GM19467 (cell line): ENCODE results near the gene SMOC1.

Source experiments
- ATAC-seq: cut with Tn5 transposase; IDR thresholded peaks from one replicate; pipeline ENCODE4 v1.9.1; 2021; ENCODE audit warnings: mild to moderate bottlenecking, moderate library complexity; ENCODE audit not compliant: unreplicated experiment

Gene SMOC1

DNA sequence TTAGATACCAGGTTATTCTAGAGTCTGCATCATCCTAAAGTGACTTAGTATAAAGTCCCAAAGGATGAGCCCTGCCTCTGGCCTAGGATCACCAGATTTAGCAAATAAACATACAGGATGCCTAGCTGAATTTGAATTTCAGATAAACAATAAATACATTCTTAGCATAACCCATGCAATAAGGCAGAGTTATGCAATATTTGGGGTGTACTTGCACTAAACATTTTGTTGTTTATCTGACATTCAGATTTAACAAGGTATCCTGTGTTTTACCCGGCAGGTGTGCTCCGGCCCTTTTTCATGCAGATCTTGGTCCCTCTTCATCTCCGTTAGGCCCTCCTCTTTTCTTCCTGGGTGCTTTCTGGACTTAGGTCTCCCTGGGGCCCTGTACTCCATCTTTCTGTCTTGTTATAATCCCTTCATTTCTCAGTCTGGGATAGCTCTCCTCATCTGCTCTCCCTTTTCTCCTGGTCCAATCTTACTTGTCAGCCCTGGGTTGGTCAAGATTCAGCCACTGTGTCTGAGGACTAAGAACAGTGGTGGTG, 18.1 kb upstream of the SMOC1 start:
- no peak for ATAC-seq

DNA sequence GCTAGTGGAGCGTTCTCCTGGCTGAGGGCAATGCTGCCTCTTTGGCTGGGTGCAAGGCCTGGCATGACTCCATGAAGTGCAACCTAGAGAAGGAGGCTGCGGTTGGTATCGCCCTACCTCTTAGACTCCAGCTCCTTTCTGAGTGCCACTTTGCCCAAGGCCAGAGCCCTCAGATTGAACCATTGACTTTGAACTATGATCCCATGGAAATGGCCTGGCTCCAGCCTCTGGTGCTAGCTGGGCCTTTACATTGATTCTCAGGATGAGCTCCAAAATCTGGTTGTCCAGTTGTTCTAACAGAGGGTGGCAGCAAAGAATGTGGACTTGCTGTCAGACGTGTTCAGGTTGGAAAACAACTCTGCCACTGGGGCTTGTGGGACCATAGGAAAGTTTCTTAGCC, 16.1 kb upstream of the SMOC1 start:
- no peak for ATAC-seq

DNA sequence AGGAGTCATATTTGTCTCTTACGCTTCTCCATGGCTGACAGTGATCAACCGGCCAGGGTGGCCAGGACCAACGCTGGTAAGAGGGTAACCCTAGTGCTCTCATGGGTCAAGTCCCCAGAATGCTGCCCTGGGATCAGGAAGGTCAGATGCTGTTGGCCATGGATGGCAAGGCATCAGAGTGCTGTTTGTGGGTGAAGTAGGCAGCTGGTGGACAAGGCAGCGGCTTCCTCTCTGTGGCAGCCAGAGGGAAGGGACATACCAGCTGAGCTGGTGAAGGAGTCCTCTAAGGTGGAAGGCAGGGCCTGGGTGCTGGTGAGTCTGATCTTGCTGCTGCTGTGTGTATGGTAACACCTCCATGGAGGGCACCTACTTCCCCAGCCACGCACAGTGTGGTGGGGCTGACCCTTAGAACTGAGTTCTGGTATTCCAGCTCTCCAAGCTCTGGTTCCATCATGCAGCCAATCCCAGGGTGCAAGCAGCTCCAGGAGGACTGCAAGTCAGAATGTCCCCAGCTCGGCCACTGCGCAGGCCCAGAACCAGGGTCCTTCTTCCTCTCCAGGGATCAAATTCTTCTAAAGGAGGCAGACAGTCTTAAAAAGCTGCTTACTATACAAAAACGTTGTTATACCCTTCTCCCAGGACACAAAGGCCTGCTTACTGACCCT, 13.4 kb upstream of the SMOC1 start:
- ATAC-seq, result no peak

DNA sequence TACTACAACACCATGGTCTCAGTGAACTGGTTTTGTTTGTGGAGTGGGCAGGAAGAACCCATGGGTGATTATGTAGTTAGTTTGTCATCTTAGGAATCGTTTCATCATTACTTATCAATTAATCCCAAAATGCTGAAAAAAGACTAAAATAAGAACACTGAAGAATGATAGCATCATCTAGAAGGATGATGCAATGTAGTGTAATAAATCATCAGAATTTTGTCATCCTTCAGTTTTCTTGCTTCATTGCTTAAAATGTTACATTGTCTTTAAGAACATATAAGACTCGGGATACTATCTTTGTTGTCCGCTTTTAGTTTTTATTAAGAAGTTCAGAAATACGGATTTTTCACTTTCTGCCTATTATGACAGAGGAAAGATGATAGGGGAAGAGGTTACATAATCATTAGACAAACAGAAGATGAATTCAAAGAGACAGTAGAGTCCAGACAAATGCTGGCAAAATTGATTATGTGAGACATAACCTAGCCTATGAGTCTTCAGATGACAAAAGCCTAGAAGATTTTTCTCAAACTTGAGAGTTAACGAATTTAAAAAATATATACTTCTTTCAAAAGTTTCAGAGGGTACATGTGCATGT, 10.8 kb upstream of the SMOC1 start:
- no peak for ATAC-seq

DNA sequence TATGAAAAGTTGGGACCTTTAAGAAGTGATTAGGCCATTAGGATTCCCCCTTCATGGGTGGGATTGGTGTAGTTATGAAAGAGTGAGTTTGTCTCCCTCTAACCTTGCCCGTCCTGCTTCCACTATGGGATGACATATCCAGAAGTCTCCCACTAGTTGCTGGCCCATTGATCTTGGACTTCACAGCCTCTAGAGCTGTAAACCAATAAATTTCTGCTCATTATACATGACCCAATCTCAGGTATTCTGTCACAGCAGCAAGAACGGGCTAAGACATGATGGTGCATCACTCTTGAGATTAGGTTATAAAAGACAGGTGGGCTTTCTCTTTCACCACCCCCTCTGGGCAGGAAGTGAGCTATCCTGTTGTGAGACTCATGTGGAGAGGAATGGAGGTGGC, 8.6 kb upstream of the SMOC1 start:
- no peak for ATAC-seq

DNA sequence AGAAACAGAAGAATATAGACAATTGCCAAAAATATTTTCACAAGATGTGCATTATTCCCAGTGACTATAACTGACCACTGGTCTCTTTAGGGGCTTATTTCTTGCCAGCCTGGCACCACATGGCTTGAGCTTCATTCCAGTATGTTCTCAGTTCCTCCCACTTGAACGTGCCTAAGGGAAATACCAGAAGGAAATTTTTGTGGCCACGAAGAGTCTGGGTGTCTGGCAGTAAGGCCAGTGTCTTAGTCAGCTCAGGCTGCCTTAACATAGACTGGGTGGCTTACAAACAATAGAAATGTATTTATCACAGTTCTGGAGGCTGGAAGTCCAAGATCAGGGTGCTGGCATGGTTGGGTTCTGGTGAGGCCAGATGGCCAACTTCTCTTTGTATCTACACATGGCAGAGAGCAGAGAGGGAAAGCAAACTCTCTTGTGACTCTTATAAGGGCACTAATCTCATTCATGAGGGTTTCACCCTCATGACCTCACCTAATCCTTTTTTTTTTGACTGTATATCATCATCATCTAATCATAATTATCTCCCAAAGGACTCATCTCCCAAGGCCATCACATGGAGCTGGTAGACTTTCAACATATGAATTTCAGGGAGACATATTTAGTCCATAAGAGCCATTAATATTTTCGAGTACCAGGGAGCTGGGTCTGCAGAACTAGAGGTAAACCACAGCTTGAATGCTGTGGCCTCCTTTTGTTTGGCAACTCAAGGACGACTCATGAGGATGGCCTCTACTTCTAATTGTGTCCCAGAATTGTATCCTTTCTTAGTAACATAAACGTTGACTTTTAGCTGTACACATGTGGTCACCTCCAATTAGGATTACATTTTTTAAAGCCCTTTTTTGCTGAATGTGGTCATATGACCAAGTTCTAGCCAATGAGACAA, 5.1 kb upstream of the SMOC1 start:
- ATAC-seq, result no peak

DNA sequence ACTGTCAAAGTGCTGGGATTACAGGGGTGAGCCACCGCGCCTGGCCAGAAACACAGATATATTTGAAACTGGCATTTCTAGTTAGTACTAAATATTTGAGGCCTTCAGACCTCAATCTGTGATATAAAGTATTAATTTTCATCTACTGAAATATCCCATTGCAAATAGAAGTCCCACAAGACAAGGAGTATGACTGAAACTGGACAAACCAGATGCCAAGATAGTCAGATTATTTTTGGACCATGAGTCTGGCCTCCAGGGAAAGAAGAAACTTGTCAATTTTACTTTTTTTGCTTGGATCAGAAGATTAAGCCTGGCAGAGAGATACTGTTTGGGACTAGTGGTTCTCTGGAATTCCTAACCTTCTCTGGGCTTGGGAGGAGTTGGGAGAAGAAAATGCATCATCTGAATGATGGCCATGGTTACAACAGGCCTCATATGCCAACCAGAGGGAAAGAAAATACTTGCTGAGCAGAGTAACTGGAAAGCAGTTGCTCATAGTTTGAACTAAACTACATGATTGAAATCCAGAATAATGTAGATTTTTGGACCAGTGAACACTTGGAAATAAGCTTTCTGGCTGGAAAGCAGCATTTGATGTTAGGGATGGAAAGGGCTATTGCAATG, 2.9 kb upstream of the SMOC1 start:
- no peak for ATAC-seq

DNA sequence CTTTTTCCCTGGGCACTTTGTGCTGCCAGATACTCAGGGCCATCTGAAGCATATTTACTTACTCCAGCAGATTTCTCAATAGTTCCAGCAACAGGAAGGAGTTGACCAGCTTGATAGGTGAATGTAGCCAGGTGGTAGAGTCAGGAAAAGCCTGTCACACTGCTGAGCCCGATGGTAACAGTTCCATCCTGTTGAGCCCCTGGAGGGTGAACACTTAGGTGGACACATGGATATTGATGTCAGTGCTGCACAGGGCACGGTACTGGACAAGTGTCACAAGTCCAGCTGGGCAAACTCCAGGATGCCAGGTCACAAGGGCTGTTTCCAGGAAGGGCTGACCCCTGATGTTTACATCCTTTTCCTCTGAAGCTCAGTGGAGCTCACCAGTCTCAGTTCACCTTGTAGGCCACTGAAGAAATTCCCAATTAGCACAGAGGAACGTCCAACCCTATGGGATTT, 2.3 kb upstream of the SMOC1 start:
- ATAC-seq, result no peak

DNA sequence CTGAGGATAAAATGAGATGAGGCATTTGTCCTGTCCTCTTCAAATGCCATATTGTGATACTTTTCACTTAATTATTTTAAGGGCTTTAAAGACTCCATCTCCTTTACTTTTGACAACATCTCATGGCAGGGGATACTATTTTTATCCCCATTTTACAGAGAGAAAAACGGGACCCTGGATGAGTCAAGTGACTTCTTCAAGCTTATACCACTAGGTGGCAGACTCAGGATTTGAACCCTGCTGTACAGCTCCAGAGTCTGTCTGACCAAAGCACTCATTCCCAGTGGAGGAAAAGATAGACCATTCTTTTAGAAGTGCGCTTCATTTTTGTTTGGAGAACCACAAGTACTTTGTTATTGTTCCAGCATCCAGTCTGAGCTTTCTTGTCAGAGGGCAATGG, 1.7 kb upstream of the SMOC1 start:
- no peak for ATAC-seq

DNA sequence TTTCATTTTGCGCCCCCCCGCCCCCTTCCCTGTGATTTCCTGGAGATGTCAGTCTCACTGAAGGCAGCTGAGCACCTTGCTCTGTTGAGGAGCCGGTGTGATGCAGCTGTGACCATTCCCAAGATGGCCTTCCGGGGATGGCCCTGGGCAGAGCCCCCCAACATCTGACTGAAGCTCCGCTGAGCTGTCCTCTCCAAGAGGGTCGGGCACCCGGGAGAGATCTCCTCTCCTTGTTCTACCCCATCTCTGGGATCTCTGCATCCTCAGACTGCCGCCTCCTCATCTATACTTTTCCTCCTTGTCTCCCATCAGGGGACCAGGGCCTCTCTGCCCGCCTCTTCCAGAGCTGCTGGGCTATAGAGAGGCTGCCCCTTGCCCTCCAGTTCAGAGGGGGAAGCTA, 965 bp upstream of the SMOC1 start:
- ATAC-seq, result no peak

DNA sequence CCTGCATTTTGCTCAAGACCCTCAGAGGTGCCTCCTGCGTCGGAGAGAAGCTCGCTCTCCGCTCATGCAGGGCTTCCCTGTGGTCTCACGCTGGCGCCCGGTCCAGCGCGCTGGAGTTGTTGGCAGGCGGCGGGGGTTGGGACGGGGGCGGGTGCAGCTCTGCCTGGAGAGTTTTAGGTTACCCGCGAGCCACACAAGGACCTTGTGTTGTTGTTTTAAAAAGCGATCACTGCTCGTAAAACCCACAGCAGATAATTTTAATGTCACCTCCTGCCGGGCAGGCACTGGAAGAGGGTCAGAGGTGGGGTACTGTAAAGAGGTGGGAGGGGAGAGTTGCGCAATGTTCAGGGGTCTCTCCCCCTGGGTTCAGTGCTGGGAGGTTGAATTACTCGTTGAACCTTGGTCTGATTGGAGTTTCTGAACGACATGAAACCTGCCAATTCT, 850 bp downstream of the SMOC1 start:
- ATAC-seq, result no peak

DNA sequence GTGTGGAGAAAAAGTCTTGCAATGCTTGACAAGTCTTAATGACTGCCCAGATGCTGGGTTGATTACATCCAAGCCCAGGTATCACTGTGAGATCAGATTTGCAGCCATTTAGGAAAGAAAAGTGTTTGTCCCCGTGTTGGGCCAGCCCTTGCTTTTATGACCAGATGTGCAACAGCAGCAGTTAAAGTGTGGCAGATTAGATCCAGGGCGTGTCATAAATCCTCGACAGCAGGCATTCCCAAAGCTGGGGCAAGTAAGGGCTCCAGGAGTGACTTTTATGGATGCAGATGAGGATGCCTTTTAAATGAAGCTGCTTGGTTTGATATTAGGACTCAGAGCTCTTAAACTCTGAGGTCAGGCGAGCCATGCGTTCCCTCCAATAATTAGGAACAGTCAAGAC, 1.7 kb downstream of the SMOC1 start:
- no peak for ATAC-seq

DNA sequence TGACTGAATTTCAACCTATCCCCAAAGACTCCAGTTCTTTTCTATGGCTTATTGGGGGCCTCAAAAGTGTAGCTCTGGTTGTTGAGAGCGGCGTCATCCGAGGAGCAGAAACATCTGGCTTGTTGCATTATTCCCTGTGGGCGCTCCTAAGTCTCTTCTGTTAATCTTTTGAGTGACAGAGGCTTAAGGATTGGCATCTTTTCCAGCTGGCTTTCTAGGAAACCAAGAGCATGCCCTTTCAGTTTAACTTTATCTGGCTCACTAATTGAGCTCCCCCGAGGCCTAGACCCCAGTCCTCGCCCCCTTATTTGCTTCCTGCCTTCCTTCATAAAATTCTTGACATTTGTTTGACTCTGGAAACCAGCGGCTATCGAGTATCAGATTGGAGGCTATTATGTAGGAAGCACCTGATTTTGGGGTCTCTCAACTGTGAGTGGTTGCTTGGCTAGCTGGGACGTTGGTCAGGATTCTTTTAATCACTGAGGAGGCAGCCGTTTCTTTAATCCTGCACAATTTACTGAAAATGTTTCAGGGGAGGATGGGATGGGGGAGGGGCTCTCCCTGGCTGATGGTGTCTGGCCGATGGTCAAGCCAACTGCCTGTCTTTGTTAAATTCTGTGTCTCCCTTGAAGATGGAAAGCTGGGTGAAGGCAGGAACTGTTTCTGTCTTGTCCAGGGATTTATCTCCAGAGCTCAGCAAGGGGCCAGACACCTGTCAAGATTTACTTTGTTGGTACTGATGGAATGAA, 3.1 kb downstream of the SMOC1 start:
- ATAC-seq, result no peak

DNA sequence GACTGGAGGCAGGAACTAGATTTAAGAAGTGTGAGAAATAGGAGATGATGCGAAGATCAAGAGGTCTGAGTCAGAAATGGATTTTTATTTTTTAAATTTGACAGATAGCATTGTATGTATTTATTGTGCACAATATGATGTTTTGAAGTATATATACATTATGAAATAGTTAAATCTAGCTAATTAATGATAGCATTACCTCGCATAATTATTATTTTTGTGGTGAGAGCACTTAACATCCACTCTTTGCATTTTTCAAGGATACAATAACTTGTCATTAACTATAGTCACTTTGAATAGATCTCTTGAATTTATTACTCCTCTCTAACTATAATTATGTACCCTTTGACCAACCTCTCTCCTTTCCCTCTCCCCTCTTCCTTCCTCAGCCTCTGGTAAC, 3.7 kb downstream of the SMOC1 start:
- ATAC-seq, result no peak

DNA sequence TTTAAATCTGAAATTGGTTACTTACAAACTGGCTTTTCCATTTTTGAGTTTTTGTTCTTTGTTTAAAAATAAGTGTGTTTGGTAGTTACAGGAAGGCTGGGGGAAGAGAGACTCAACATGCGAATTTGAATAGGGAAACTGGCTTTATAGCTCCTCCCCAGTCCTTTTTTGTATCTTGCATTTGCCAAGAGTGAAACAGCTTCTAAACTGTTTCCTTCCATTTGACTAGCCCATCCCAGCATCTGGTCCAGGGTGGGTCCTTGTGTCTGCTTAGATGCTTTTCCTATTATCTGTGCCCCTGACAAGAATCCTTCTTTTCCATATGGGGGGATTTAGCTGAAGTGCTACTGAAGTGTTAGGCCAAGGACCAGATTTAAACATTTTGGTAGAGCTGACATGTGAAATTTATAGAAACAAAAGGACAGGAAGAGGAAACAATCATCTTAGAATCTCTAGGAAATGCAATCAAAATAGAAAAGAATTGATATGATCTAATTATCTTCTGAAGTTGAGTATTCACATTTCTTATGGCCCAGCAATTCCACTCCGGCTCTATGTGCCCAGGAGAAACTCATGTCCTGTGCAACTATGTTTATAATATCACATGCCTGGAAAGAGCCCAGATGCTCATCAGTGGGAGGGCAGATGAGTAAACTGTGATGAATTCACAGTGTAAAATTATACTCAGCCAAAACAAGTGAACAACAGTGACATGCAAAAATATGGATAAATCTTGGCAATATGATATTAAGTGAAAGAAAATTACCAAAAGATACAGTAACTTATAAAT, 7.4 kb downstream of the SMOC1 start:
- ATAC-seq, result no peak

DNA sequence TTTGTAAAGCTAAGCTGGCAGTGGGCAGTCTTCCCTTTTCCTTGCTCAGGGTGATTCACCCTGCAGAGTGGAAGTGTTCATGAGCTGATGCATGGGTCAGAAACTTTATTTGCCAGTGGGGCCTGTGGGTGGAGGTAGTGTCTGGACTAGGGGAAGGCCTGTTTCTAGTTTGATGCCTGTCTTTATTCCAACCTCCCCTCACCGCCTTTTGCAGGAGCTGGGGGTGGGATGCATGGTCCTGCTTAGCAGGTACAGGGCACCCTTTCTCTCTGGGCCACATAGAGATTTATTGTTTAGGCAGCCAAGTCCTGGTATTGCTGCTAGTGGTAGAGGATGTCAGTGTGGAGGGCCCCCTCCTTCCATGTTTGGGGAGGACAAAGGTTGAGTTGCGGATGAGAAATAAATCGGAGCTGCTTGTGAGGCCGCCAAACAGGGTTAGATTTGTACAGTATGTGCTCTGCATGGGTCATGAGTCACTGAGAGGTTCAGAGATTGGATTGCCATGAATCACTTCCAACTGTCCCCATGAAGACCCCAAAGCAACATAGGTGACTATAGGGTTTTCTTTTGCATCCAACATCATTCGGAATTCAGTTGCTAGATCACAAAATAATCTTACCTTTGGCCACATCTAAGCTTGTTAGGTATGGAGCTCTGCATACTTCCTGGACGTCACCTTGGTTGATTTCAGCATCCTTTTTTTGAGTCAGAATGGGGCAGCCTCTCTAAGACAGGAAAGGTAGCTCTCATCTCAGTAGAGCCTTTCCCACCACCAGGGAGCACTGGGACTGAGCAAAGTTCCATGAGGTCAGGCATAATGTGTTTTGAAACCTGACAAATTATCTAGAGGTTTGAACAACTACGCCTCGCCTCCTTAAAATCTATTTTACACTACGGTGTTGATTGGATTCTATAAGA, 8.8 kb downstream of the SMOC1 start:
- no peak for ATAC-seq

DNA sequence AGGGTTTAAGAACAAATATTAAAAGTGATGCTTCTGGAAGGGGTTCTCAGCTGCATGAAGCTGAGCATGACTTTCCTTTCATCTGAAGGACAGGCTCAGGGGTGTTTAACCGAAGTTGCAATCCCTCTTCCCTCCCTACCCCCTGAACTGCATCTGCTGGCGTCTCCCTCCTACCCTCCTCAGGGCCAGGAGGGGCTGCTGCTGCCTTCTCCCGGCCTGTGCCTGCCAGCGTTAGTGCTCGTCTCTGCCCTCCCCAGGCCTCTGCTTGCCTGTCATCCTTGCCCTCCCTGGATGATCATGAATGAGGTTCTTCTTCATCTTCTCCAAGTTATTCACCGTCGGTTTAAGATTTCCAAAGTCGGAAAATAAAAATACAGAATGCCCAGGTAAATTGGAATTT, 12.2 kb downstream of the SMOC1 start:
- ATAC-seq, result no peak

DNA sequence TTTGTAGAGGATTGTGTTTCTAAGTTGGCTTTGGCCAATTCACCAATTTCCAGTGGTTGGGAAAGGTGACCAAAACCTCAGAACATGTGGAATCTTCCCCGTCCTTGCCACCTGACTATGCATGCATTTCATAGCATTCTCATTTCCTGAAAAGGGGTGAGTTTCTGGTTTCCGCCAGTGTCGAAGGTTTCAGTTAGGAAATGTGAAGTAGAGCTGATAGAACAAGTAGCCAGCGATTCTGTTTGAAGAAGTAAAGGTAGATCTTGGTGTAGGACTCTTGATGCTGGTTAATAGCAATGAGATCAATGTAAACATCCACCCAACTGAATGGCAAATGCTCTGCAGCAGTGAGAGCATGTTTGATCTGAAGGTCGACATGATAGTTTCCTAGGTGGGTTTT, 15.9 kb downstream of the SMOC1 start:
- ATAC-seq, result no peak

DNA sequence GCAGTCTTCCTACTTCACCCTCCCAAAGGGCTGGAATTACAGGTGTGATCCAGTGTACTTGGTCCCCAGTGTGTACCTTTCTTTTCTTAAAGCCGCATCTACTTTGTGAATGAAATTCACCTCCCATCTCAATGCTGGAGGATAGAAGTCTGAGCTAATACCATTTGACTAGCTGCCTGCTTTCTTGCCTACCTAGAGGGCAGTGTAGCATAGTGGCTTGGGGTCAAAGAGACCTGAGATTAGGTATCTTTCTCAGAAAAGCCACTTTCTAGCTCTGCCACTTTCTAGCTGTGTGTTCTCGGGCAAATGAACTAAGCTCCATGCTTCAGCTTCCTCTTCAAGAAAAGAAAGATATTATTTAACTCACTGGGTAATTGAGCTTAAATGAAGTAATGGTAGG, 16.9 kb downstream of the SMOC1 start:
- no peak for ATAC-seq
